Mammary epithelial cell (primary cell): ENCODE measurements around the gene PICALM.
"Not testable (repeated sequence)": the region's sequence is repeated elsewhere in the genome, so short reads cannot be mapped to it uniquely, and the experiment has no call there.

ENCODE experiments used
- EZH2 ChIP-seq: IDR thresholded peaks from 2 replicates; pipeline ENCODE4 v1.6.1; 2012; ENCODE audit warnings: low read length, inconsistent platforms, borderline replicate concordance
- TF ChIP-seq, protein P1 (sequence below), 2 donors: IDR thresholded peaks in 1 of 2; conservative IDR thresholded peaks in 1 of 2; 2 replicates each; pipeline ENCODE4 v1.5.1; 2011 to 2012; ENCODE audit warnings: inconsistent platforms in 2 of 2, low read length in 2 of 2, mild to moderate bottlenecking in 2 of 2, control low read depth in 1 of 2, low read depth in 1 of 2; ENCODE audit not compliant: insufficient read depth in 1 of 2; ENCODE audit errors: extremely low read depth in 1 of 2

GRCh38 chr11:86087688-86088087, 18.8 kb upstream of the PICALM start:
- TF ChIP-seq, protein P1, sequence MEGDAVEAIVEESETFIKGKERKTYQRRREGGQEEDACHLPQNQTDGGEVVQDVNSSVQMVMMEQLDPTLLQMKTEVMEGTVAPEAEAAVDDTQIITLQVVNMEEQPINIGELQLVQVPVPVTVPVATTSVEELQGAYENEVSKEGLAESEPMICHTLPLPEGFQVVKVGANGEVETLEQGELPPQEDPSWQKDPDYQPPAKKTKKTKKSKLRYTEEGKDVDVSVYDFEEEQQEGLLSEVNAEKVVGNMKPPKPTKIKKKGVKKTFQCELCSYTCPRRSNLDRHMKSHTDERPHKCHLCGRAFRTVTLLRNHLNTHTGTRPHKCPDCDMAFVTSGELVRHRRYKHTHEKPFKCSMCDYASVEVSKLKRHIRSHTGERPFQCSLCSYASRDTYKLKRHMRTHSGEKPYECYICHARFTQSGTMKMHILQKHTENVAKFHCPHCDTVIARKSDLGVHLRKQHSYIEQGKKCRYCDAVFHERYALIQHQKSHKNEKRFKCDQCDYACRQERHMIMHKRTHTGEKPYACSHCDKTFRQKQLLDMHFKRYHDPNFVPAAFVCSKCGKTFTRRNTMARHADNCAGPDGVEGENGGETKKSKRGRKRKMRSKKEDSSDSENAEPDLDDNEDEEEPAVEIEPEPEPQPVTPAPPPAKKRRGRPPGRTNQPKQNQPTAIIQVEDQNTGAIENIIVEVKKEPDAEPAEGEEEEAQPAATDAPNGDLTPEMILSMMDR (conservative IDR thresholded peaks at IDR 0.05 in 1 of 2, IDR thresholded peaks at IDR 0.05 in 1 of 2; ENCODE audit: extremely low read depth in 1 of 2, insufficient read depth in 1 of 2, low read depth in 1 of 2, low read length in 2 of 2) = not testable (repeated sequence)
- TF ChIP-seq EZH2 = not testable (repeated sequence)
